GM19438 (cell line): ENCODE data around the gene ADAMTS12.

Experiments
- ATAC-seq: cut with Tn5 transposase; IDR thresholded peaks from one replicate; pipeline ENCODE4 v1.9.1; 2021; ENCODE audit warnings: low read depth; ENCODE audit not compliant: unreplicated experiment

Gene ADAMTS12, protein sequence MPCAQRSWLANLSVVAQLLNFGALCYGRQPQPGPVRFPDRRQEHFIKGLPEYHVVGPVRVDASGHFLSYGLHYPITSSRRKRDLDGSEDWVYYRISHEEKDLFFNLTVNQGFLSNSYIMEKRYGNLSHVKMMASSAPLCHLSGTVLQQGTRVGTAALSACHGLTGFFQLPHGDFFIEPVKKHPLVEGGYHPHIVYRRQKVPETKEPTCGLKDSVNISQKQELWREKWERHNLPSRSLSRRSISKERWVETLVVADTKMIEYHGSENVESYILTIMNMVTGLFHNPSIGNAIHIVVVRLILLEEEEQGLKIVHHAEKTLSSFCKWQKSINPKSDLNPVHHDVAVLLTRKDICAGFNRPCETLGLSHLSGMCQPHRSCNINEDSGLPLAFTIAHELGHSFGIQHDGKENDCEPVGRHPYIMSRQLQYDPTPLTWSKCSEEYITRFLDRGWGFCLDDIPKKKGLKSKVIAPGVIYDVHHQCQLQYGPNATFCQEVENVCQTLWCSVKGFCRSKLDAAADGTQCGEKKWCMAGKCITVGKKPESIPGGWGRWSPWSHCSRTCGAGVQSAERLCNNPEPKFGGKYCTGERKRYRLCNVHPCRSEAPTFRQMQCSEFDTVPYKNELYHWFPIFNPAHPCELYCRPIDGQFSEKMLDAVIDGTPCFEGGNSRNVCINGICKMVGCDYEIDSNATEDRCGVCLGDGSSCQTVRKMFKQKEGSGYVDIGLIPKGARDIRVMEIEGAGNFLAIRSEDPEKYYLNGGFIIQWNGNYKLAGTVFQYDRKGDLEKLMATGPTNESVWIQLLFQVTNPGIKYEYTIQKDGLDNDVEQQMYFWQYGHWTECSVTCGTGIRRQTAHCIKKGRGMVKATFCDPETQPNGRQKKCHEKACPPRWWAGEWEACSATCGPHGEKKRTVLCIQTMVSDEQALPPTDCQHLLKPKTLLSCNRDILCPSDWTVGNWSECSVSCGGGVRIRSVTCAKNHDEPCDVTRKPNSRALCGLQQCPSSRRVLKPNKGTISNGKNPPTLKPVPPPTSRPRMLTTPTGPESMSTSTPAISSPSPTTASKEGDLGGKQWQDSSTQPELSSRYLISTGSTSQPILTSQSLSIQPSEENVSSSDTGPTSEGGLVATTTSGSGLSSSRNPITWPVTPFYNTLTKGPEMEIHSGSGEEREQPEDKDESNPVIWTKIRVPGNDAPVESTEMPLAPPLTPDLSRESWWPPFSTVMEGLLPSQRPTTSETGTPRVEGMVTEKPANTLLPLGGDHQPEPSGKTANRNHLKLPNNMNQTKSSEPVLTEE (N-terminal part only)

DNA sequence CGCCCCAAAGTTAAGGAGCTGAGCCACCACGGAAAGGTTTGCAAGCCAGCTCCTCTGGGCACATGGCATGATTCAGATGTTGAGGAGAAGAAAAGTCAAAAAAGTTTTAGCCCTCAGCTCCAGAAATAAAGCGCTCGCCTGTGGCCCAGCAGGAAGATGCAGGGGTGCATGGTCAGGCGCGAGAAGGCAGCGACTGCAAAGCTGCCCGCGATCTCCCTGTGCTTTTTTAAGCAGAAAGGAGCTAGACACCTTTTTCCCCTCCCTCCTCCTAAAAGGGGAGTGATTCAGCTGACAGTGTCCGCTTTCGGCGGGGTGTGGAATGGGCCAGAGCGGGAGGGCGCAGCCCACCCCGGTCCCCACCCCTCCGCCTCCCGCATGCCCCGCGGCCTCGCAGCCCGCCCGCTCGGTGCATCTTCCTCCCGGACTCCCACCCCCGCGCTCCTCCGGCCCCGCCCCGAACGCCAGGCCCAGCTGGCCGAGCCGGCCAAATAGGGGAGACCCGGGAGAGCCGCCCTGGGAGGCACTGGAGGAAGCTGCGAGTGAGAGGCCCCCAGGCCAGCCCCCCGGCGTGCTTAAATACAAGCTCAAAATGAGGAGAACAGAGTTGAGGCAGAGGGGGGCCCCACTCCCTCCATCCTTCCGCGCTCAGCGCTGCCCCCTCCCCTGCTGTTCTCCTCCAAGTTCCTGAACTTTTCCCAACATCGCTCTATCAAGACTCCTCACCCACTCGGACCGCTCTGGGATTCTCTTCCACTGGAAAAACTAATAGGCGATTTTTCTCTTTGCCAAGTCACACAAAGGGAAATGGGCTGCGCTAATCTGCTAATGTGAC lies at the start of gene ADAMTS12:
ADAMTS12 (minus strand) TSS at position 203 of the 832 bp plus-strand sequence; CDS start at position 69, 134 bp downstream.
- peak; percentile 41 for ATAC-seq

- ATAC-seq: no peak
Observed at GRCh38 chr5:33941090-33941489, 49.3 kb upstream of the ADAMTS12 start.

GRCh38 chr5:33939556-33940262 lies 47.9 kb upstream of the ADAMTS12 start:
- no peak for ATAC-seq

GRCh38 chr5:33938881-33939280 lies 47.1 kb upstream of the ADAMTS12 start:
- no peak for ATAC-seq

DNA sequence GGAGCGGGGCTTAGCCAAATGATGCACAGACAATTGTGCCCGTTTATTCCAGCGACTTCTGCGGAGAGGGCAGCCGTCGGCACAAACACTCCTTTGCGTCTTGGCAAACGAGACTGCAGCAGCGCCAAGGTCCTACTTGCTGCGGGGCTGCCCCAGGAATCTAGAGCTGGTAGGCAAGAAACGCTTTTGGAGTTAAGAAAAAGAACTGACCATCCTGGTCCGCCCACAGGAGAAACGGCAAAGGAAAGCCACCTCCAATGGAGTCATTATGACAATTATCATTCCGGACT lies 46.7 kb upstream of the ADAMTS12 start:
- ATAC-seq: no peak

DNA sequence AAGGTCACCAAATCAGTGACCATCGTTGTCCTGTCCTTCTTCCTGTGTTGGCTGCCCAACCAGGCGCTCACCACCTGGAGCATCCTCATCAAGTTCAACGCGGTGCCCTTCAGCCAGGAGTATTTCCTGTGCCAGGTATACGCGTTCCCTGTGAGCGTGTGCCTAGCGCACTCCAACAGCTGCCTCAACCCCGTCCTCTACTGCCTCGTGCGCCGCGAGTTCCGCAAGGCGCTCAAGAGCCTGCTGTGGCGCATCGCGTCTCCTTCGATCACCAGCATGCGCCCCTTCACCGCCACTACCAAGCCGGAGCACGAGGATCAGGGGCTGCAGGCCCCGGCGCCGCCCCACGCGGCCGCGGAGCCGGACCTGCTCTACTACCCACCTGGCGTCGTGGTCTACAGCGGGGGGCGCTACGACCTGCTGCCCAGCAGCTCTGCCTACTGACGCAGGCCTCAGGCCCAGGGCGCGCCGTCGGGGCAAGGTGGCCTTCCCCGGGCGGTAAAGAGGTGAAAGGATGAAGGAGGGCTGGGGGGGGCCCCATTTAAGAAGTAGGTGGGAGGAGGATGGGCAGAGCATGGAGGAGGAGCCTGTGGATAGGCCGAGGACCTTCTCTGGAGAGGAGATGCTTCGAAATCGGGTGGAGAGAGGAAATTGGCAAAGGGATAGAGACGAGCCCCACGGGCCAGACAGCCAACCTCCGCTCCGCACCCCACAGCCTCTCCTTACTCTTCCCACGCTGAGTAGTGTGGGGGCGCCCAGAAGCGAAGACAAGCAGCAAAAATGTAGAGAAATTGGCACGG lies 46.1 kb upstream of the ADAMTS12 start:
- ATAC-seq: no peak

- ATAC-seq: no peak
Observed at GRCh38 chr5:33937017-33937706, 45.4 kb upstream of the ADAMTS12 start.

- no peak for ATAC-seq
Observed at GRCh38 chr5:33936381-33937016, 44.7 kb upstream of the ADAMTS12 start, which contains the start of gene RXFP3. Gene RXFP3, plus strand, starts transcription at chr5:33936386. Its CDS starts 355 bp downstream, at chr5:33936741.

DNA sequence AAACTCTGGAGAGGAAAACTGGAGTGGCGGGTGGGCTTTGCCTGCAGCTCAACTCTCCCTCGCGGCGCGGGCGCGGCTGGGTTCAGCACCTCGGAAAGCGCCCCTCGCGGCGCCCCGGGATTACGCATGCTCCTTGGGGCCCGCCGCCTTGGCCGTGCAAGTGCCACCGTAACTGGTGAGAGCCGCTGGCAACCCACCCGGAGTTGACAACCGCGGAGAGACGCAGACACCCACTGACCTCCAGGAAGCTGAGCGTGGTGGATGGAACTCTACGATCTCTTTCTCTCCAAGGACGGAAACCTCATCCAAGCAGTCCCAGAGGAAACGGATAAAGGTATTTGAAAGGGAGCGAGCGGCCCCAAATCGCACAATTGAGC lies 44.2 kb upstream of the ADAMTS12 start:
- no peak for ATAC-seq

- ATAC-seq: peak; percentile 19
Observed at GRCh38 chr5:33934176-33934575, 42.4 kb upstream of the ADAMTS12 start.

GRCh38 chr5:33933723-33934169 lies 42.0 kb upstream of the ADAMTS12 start:
- ATAC-seq: peak; percentile 89

DNA sequence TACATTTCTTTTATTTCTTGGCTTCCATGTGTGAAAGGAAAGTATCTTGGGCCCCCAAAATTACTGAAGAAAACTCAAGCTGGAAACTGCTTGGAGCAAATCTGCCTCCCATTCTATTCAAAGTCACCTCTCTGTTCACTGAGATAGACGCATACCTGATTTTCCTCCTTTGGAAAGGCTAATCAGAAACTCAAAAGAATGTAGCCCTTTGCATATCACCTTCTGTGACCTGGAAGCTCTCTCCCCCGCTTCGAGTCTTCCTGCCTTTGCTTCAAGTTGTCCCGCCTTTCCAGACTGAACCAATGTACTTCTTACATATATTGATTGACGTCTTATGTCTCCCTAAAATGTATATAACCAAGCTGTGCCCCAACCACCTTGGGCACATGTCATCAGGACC lies 39.3 kb upstream of the ADAMTS12 start:
- ATAC-seq: no peak

DNA sequence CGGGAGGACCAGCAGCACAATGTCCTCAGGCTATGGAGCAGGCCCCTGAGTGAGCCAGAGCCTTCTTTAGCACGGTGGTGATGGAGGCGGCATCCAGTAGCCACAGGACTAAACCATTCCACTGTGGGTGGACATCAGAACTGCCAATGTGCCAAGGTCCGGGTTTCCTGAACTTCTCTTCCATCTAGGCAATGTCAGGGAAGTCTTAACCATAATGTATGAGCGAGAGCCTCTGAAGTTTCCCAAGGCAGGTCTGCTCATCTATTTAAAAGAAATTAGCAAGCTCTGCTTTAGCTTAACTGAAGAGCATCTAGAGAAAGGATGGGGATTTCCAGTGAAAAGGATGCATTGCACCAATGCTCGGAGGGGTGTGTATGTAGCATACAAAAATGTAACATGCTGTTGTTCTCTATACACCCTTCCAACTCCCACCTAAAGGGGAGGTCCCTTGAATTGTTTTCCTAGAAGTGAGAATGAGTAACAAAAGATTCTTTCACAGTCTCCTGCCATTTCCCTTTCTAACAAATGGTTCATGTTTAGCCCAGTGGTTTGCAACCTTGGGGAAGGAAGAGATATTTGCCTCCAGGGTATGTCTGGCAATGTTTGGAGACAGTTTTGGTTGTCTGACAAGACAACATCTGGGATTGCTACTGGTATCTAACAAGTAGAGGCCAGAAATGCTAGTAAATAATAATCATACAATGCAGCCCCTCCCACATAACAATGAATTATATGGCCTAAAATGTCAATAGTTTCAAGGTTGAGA lies 38.3 kb upstream of the ADAMTS12 start:
- no peak for ATAC-seq

GRCh38 chr5:33928283-33928682 lies 36.5 kb upstream of the ADAMTS12 start:
- ATAC-seq: no peak

- no peak for ATAC-seq
Observed at GRCh38 chr5:33927685-33928084, 35.9 kb upstream of the ADAMTS12 start.

DNA sequence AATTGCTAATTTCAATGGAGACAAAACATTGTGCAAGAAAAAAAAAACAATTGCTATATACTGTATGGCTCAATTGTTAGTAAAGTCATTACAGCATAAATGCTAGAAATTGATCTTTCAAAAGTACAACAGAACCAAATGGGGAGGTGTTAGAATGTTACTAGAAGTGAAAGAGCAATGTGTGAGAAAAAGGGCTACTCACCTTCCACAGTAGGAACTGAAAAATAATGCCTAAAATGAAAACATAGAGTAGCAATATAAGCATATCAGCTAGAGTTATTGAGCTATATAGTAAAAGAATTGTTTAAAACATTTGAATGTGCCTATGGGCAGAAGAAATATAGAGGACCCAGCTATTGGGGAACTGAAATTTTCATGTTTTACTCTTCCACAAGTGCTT lies 33.5 kb upstream of the ADAMTS12 start:
- no peak for ATAC-seq

- ATAC-seq: no peak
Observed at GRCh38 chr5:33921002-33921401, 29.2 kb upstream of the ADAMTS12 start.
